H1 (cell line): Measurements from ENCODE around the gene FAM120B. TPM values are rescaled to one million over a fixed set of nuclear protein-coding genes. Genes with fewer than 3 reads are reported as not detected.

ENCODE experiments used
- CTCF ChIA-PET: fragments of 300-600 bp; sonication (Branson Sonifier 250); formaldehyde crosslinking; loops from one replicate; lab custom pipeline; 2021; ENCODE audit not compliant: partially characterized antibody; lab: Charles Lee
- POLR2A ChIA-PET: fragments of 300-600 bp; sonication (Branson Sonifier 250); formaldehyde crosslinking; loops from one replicate; lab custom pipeline; 2021; ENCODE audit warnings: inconsistent platforms; ENCODE audit not compliant: partially characterized antibody; lab: Charles Lee
- DNase-seq, 2 experiments: peaks; one replicate each; pipeline versions ENCODE4 v3.0.0 to v3.0.0-alpha.2; 2010 to 2022; ENCODE audit warnings: low spot score in 2 of 2, low read depth in 1 of 2, mixed read lengths in 1 of 2
- FAIRE-seq: peaks from 2 replicates; lab custom pipeline; 2011; peaks lifted over from hg19 to GRCh38; lab: Jason Lieb, UNC
- H2AFZ ChIP-seq: 2 replicates; pipeline ENCODE4 v1.8.1; 2012; ENCODE audit warnings: low read length, inconsistent platforms
- H2AK5ac ChIP-seq: 2 replicates; pipeline ENCODE4 v1.6.1; 2013; ENCODE audit warnings: low read depth, low read length
- H2BK120ac ChIP-seq: replicated peaks from 2 replicates; pipeline ENCODE3; 2013; ENCODE audit warnings: low read depth, low read length, inconsistent platforms
- H2BK12ac ChIP-seq: 2 replicates; pipeline ENCODE4 v1.6.1; 2013; ENCODE audit warnings: low read depth, low read length
- H2BK15ac ChIP-seq: 2 replicates; pipeline ENCODE4 v1.6.1; 2013; ENCODE audit warnings: low read length
- H2BK20ac ChIP-seq: 2 replicates; pipeline ENCODE4 v1.6.1; 2013; ENCODE audit warnings: low read length
- H2BK5ac ChIP-seq: 2 replicates; pipeline ENCODE4 v1.6.1; 2013; ENCODE audit warnings: low read depth, low read length
- H3K14ac ChIP-seq: 2 replicates; pipeline ENCODE4 v1.6.1; 2013; ENCODE audit warnings: inconsistent platforms; ENCODE audit not compliant: insufficient read length
- H3K18ac ChIP-seq: 2 replicates; pipeline ENCODE4 v1.6.1; 2013; ENCODE audit warnings: low read length; ENCODE audit errors: extremely low read depth
- H3K23ac ChIP-seq: 2 replicates; pipeline ENCODE4 v1.6.1; 2013; ENCODE audit warnings: inconsistent platforms; ENCODE audit not compliant: insufficient read length
- H3K23me2 ChIP-seq: 2 replicates; pipeline ENCODE4 v1.6.1; 2013; ENCODE audit warnings: low read depth, low read length
- H3K27ac ChIP-seq: 2 replicates; pipeline ENCODE4 v1.6.1; 2011; ENCODE audit warnings: low read depth, low read length, inconsistent platforms
- H3K27me3 ChIP-seq, 4 experiments: replicated peaks in 1 of 4; 1 replicate in 1 of 4; 2 replicates in 3 of 4; pipeline versions ENCODE4 v1.6.1 to v1.8.1; 2011 to 2013; ENCODE audit warnings: low read length in 3 of 4, mild to moderate bottlenecking in 3 of 4, inconsistent platforms in 2 of 4, mixed read lengths in 2 of 4, moderate library complexity in 1 of 4; ENCODE audit not compliant: control insufficient read depth in 3 of 4, insufficient read depth in 3 of 4; ENCODE audit errors: extremely low read depth in 1 of 4
- H3K36me3 ChIP-seq, 4 experiments: 2 replicates each; pipeline versions ENCODE4 v1.6.1 to v1.8.1; 2011 to 2013; ENCODE audit warnings: mild to moderate bottlenecking in 4 of 4, low read length in 3 of 4, moderate library complexity in 2 of 4, control low read depth in 1 of 4, inconsistent platforms in 1 of 4; ENCODE audit not compliant: insufficient read depth in 4 of 4, control insufficient read depth in 2 of 4
- H3K4ac ChIP-seq: replicated peaks from 2 replicates; pipeline ENCODE3; 2013; ENCODE audit warnings: low read length, low read depth, mixed read lengths, inconsistent platforms; ENCODE audit not compliant: insufficient read length
- H3K4me1 ChIP-seq, 4 experiments: replicated peaks in 1 of 4; 1 replicate in 1 of 4; 2 replicates in 3 of 4; pipeline versions ENCODE4 v1.6.1 to v1.8.1; 2011 to 2013; ENCODE audit warnings: low read length in 3 of 4, inconsistent platforms in 2 of 4, mixed read lengths in 1 of 4; ENCODE audit not compliant: insufficient read depth in 4 of 4, control insufficient read depth in 3 of 4
- H3K4me2 ChIP-seq, 2 experiments: 2 replicates each; pipeline versions ENCODE4 v1.6.1 to v1.8.1; 2011 to 2013; ENCODE audit warnings: low read depth in 2 of 2, low read length in 2 of 2, control low read depth in 1 of 2, inconsistent platforms in 1 of 2, mild to moderate bottlenecking in 1 of 2; ENCODE audit not compliant: insufficient read depth in 1 of 2
- H3K4me3 ChIP-seq, 4 experiments: fragments of 200-600, 300-600 bp in 1 of 4; sonication (generic), shearing (Covaris generic), sonication (Bioruptor Twin) in 1 of 4; 2 replicates each; pipeline versions ENCODE4 v1.5.1 to v1.8.1; 2011 to 2016; ENCODE audit warnings: low read length in 4 of 4, low read depth in 3 of 4, control low read depth in 2 of 4, inconsistent platforms in 2 of 4, mild to moderate bottlenecking in 2 of 4, mixed read lengths in 1 of 4, moderate library complexity in 1 of 4; ENCODE audit not compliant: insufficient read depth in 2 of 4; ENCODE audit errors: extremely low read depth in 1 of 4
- H3K56ac ChIP-seq: replicated peaks from 2 replicates; pipeline ENCODE3; 2013; ENCODE audit warnings: low read depth, mild to moderate bottlenecking, mixed read lengths, low read length, inconsistent platforms; ENCODE audit not compliant: insufficient read length
- H3K79me1 ChIP-seq: 2 replicates; pipeline ENCODE4 v1.6.1; 2013; ENCODE audit warnings: low read depth, low read length, control low read depth
- H3K79me2 ChIP-seq, 2 experiments: 2 replicates each; pipeline versions ENCODE4 v1.6.1 to v1.8.1; 2012 to 2013; ENCODE audit warnings: low read length in 2 of 2, mild to moderate bottlenecking in 2 of 2, inconsistent platforms in 1 of 2; ENCODE audit not compliant: insufficient read depth in 2 of 2, control insufficient read depth in 1 of 2
- H3K9ac ChIP-seq, 4 experiments: replicated peaks in 1 of 4; 1 replicate in 1 of 4; 2 replicates in 3 of 4; pipeline versions ENCODE4 v1.6.1 to v1.8.1; 2011 to 2013; ENCODE audit warnings: low read depth in 3 of 4, low read length in 3 of 4, control low read depth in 2 of 4, mild to moderate bottlenecking in 2 of 4, moderate library complexity in 2 of 4, inconsistent platforms in 1 of 4; ENCODE audit errors: extremely low read depth in 1 of 4
- H3K9me3 ChIP-seq, 2 experiments: 2 replicates each; pipeline versions ENCODE4 v1.6.1 to v1.8.1; 2012 to 2013; ENCODE audit warnings: mild to moderate bottlenecking in 2 of 2, moderate library complexity in 2 of 2, control low read depth in 1 of 2, inconsistent platforms in 1 of 2, low read depth in 1 of 2, low read length in 1 of 2, mixed read lengths in 1 of 2; ENCODE audit not compliant: insufficient read depth in 2 of 2
- H4K20me1 ChIP-seq, 2 experiments: replicated peaks in 1 of 2; 2 replicates each; pipeline versions ENCODE3 to v1.8.1; 2011 to 2013; ENCODE audit warnings: inconsistent platforms in 2 of 2, low read length in 2 of 2, mild to moderate bottlenecking in 1 of 2; ENCODE audit not compliant: insufficient read depth in 2 of 2, control insufficient read depth in 1 of 2
- H4K5ac ChIP-seq: 2 replicates; pipeline ENCODE4 v1.6.1; 2013; ENCODE audit warnings: low read length, low read depth, mixed read lengths, inconsistent platforms; ENCODE audit not compliant: insufficient read length
- H4K8ac ChIP-seq: 2 replicates; pipeline ENCODE4 v1.8.0; 2013; ENCODE audit warnings: mild to moderate bottlenecking, moderate library complexity, low read length, inconsistent platforms; ENCODE audit not compliant: insufficient read depth; ENCODE audit errors: extremely low read depth
- H4K91ac ChIP-seq: replicated peaks from 2 replicates; pipeline ENCODE3; 2013; ENCODE audit warnings: low read length, mixed read lengths, inconsistent platforms; ENCODE audit not compliant: insufficient read length
- WGBS, 2 experiments: shearing (Covaris generic) in 1 of 2; methylation state at CpG; one replicate each; pipeline versions ENCODE4 v1.1.6 to v1.1.7; 2013 to 2015; ENCODE audit warnings: low lambda C conversion rate in 2 of 2, mixed read lengths in 2 of 2, inconsistent platforms in 1 of 2, low coverage in 1 of 2, missing lambda C conversion rate in 1 of 2; ENCODE audit not compliant: insufficient replicate concordance in 2 of 2, insufficient coverage in 1 of 2, insufficient read length in 1 of 2; ENCODE audit errors: extremely low coverage in 1 of 2, missing lambda C conversion rate in 1 of 2; 5-methylcytosine and 5-hydroxymethylcytosine counted together
- polyA plus RNA-seq, 7 experiments: library from polyadenylated mRNA; depleted of rRNA in 3 of 7; stranded (reverse) in 5 of 7; unstranded in 2 of 7; fragments of >200 nt in 5 of 7; fragments of 200-250 nt in 2 of 7; gene quantifications; 1 replicate in 5 of 7; 2 replicates in 1 of 7; 4 replicates in 1 of 7; pipeline versions ENCODE4 v1.2.1 to v1.2.3, GENCODE V29; 2011 to 2013; ENCODE audit warnings: missing spikeins in 2 of 7, mixed read lengths in 2 of 7
- total RNA-seq: library from RNA; stranded (reverse); fragmentation: NEBNext Ultra II Directional; extraction: Animal tissue kit (Norgen Biotek cat#: 25700); gene quantifications from 2 replicates; pipeline ENCODE4 v1.2.1, GENCODE V29; 2021

FAM120B gene
- total and polyA plus RNA-seq, 2 of the 8 experiments (the other 6 are each of a cell fraction or from before 2014, with no cell fraction given), result 5.1 to 12.5 TPM

DNA sequence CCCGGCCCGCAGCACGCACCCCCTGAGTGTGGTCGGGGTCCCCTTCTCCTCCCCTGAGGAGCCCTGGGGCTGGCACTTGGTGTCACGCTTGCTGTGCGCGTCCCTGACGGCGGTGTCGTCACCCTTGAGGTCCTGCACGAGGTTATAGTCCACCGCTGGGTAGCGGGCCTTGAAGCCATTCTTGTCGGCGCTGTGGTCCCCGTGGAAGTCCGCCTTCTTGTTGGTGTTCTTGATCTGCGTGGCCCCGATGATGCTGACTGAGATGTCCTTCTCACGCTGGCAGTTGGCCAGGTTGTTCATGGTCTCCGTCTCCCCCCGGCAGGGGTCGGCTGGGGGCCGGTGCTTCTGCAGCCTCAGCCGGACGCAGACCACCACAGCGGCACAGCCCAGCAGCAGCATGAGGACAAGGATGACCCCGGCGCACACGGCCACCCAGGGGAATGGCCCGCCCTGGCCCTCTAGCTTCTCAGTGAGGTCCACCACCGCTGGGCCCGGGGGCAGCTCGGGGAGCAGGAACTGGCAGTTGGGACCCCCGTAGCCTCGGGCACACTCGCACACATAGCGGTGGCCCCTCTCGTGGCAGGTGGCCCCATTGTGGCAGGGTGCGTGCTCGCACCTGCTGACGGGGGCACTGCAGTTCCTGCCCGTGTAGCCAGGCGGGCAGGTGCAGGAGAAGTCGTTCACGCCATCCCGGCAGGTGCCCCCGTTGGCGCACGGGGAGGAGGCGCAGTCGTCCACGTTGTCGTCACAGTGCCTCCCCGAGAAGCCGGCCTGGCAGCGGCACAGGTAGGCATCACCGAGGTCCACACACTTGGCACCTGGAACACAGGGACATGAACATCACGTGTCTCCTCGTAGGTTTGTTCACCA is 23.1 kb upstream of the FAM120B start:
- Histone ChIP-seq H4K5ac (no peak overlapping the region), H3K27me3 (peaks cover 15 to 40% (median 33%) of the 10 kb centered on the region in 4 experiments), H3K79me1 (no peaks in the 10 kb centered on the region), H3K9me3 (no peaks in the 10 kb centered on the region), H2AFZ (no peak overlapping the region), H3K4me2 (no peak overlapping the region), H2BK12ac (no peak overlapping the region), H3K27ac (no peak overlapping the region), H2BK120ac (no peak overlapping the region), H3K9ac (no peak overlapping the region), H4K8ac (no peak overlapping the region), H3K4me1 (peaks cover 7 to 24% (median 15%) of the 10 kb centered on the region in 4 experiments), H3K79me2 (no peaks in the 10 kb centered on the region), H3K56ac (no peak overlapping the region), H4K20me1 (peaks cover 9 to 14% of the 10 kb centered on the region in 2 experiments), H3K14ac (no peak overlapping the region), H3K18ac (no peak overlapping the region), H3K23ac (no peak overlapping the region), H2BK20ac (no peak overlapping the region), H2AK5ac (no peak overlapping the region), H3K4me3 (no peak overlapping the region), H4K91ac (no peak overlapping the region), H3K36me3 (peaks cover 2 to 34% (median 11%) of the 10 kb centered on the region in 4 experiments; a peak in 4 of 8 replicates), H3K23me2 (no peaks in the 10 kb centered on the region; the same call in 1 of the 2 replicates), H3K4ac (no peak overlapping the region), H2BK15ac (no peak overlapping the region), H2BK5ac (no peak overlapping the region)
- no peak for FAIRE-seq
- WGBS, 2 experiments, result 93% methylated on average over 43 of the region's 60 CpGs; no CpG with 5 or more reads in 1 of the 2 experiments
- CTCF ChIA-PET, result no interaction called here
- no peak for DNase-seq
- POLR2A ChIA-PET, result no interaction called here
